Heart right ventricle (tissue), 16 donors: ENCODE results near the gene TMEM233. TPM values are rescaled to one million over a fixed set of nuclear protein-coding genes. Genes with fewer than 3 reads are reported as not detected.

Experiments
- ATAC-seq, 8 donors: fragments of 200-7000 bp; cut with Tn5 transposase; one replicate each; pipeline ENCODE4 v1.9.1; 2020; ENCODE audit warnings: mild to moderate bottlenecking in 8 of 8, moderate library complexity in 8 of 8, moderate number of reproducible peaks in 1 of 8
- DNase-seq, 2 donors: peaks; one replicate each; pipeline ENCODE4 v3.0.0-alpha.2; 2020
- H3K27ac ChIP-seq, 10 donors: fragments of 200-600 bp; sonication (generic) in 2 of 10; one replicate each; pipeline versions ENCODE4 v1.5.0 to v1.8.0; 2020 to 2022; ENCODE audit warnings: mild to moderate bottlenecking in 3 of 10
- H3K27me3 ChIP-seq, 7 donors: fragments of 200-600 bp; one replicate each; pipeline ENCODE4 v1.8.0; 2021 to 2022; ENCODE audit warnings: mild to moderate bottlenecking in 2 of 7
- H3K36me3 ChIP-seq, 9 donors: fragments of 200-600 bp; sonication (generic) in 1 of 9; one replicate each; pipeline versions ENCODE4 v1.5.0 to v1.8.0; 2020 to 2022; ENCODE audit warnings: mild to moderate bottlenecking in 2 of 9
- H3K4me1 ChIP-seq, 9 donors: fragments of 200-600 bp; sonication (generic) in 1 of 9; one replicate each; pipeline versions ENCODE4 v1.5.0 to v1.8.0; 2020 to 2022; ENCODE audit warnings: mild to moderate bottlenecking in 4 of 9
- H3K4me3 ChIP-seq, 10 donors: fragments of 200-600 bp; sonication (generic) in 2 of 10; one replicate each; pipeline versions ENCODE4 v1.5.0 to v1.8.0; 2020 to 2022; ENCODE audit warnings: mild to moderate bottlenecking in 7 of 10, moderate library complexity in 2 of 10
- H3K9me3 ChIP-seq, 11 donors: fragments of 200-600 bp in 10 of 11; sonication (generic) in 2 of 11; one replicate each; pipeline versions ENCODE4 v1.5.0 to v1.8.0; 2013 to 2022; ENCODE audit warnings: mild to moderate bottlenecking in 2 of 11, control low read depth in 1 of 11, moderate library complexity in 1 of 11
- CTCF ChIP-seq, 9 donors: fragments of 200-600 bp; sonication (generic) in 2 of 9; IDR thresholded peaks; one replicate each; pipeline versions ENCODE4 v1.5.0 to v1.8.0; 2021 to 2022; ENCODE audit warnings: antibody characterized with exemption in 9 of 9, mild to moderate bottlenecking in 5 of 9, moderate library complexity in 1 of 9
- WGBS, 2 donors: extraction: QIAGEN DNeasy Blood & Tissue Kit; methylation state at CpG; one replicate each; pipeline ENCODE4 v1.1.7; 2013; ENCODE audit warnings: inconsistent platforms in 1 of 2; 5-methylcytosine and 5-hydroxymethylcytosine counted together
- intact Hi-C, 10 donors: fragments of 100-400 bp; cut with DNase I; formaldehyde crosslinking; loops; one replicate each; pipeline versions ENCODE4 v1.11.1 to v1.14.2; 2022
- polyA plus RNA-seq, 2 donors: library from polyadenylated mRNA; stranded (reverse); fragments of 200-250 nt; gene quantifications; one replicate each; pipeline ENCODE4 v1.2.3, GENCODE V29; 2013
- total RNA-seq, 10 donors: library from RNA; stranded (reverse); fragmentation: NEBNext Ultra II Directional in 3 of 10; extraction: Animal tissue kit (Norgen Biotek cat#: 25700) in 3 of 10; gene quantifications; one replicate each; pipeline versions ENCODE4 v1.2.1 to v1.2.4, GENCODE V29; 2021 to 2023
- donor health status: Arrhythmogenic right ventricular cardiomyopathy.
- donor health status: ischemic (EF 13 %, LVEDD 7.1; RV severe dilation, severe dysfunction).
- donor health status: healthy with polysubstance abuse.
- donor health status: DM: no; HTN: yes; CAD: no.
- donor health status: DM: no; HTN: no; CAD: no.
- donor health status: ischemic (EF 25% LVEDD 6.9; RV normal size, moderate dysfunction).
- donor health status: ischemic (EF 25% LVEDD 5.7; RV mildly dilated, moderate dysfunction).
- donor health status: healthy.
- donor health status: DM: yes; HTN: yes; CAD: no.
- donor health status: Ischemic cardiomyopathy.
- donor health status: ischemic (EF 35%, LVEDD 5.7; RV mildly dilated, moderate dysfunction).
- donor health status: nonischemic (EF 11% LVEDD 7.7; RV severe dilation, severe dysfunction).
- donor health status: DM: yes; HTN: yes; CAD: no.
- donor health status: PGD.
- donor health status: ischemic (EF 29% LVEDD 5.4; RV normal size, mild dysfunction).
- donor health status: nonischemic (EF 23%, LVEDD 6.1; RV moderate dilation, normal function).

TMEM233 gene
- total and polyA plus RNA-seq, 12 donors, result 0.10 to 0.92 (median 0.49) TPM; not detected in 1

DNA sequence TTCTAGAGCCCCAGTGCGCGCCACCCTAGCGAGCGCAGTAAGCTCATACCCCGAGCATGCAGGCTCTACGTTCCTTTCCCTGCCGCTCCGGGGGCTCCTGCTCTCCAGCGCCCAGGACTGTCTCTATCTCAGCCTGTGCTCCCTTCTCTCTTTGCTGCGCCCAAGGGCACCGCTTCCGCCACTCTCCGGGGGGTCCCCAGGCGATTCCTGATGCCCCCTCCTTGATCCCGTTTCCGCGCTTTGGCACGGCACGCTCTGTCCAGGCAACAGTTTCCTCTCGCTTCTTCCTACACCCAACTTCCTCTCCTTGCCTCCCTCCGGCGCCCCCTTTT, 791 bp downstream of the TMEM233 start:
- intact Hi-C loops, result loop anchor here in 1 of 10 donors (10.0 kb wide), 1 partner anchor 50 kb away; no protein-coding TSS in a partner anchor
- 1 to 2% methylated on average over 22 of the region's 22 CpGs for WGBS, 2 donors
- DNase-seq (no peak), ATAC-seq (peak in 7 of 8 donors; percentile 11 to 63 (median 34))
- H3K27me3 ChIP-seq, result peaks cover 0 to 73% (median 55%) of the 10 kb centered on the region in 7 donors
- H3K4me1 ChIP-seq, result peaks cover 0 to 36% (median 19%) of the 10 kb centered on the region in 9 donors
- H3K4me3 ChIP-seq, result peak overlapping the region; percentile 38 to 69 (median 55)
- peak overlapping the region in 9 of 10 donors; percentile 38 to 88 (median 71) for H3K27ac ChIP-seq
- H3K36me3 ChIP-seq, result no peaks in the 10 kb centered on the region
- H3K9me3 ChIP-seq, result no peaks in the 10 kb centered on the region
- TF ChIP-seq CTCF (IDR thresholded peaks at IDR 0.05), result no peak

GRCh38 chr12:119594772-119595445, 1.3 kb downstream of the TMEM233 start:
- H3K27me3 ChIP-seq, result peaks cover 0 to 73% (median 55%) of the 10 kb centered on the region in 7 donors
- 1% methylated on average over 49 of the region's 49 CpGs for WGBS, 2 donors

GRCh38 chr12:119598159-119598558, 4.6 kb downstream of the TMEM233 start:
- DNase-seq (no peak), ATAC-seq (no peak)
- Histone ChIP-seq H3K9me3 (no peaks in the 10 kb centered on the region), H3K27ac (no peak overlapping the region), H3K4me1 (peaks cover 0 to 36% (median 17%) of the 10 kb centered on the region in 9 donors), H3K4me3 (no peak overlapping the region), H3K27me3 (peaks cover 0 to 57% (median 45%) of the 10 kb centered on the region in 7 donors), H3K36me3 (no peaks in the 10 kb centered on the region)
- intact Hi-C loops, result loop anchor here in 1 of 10 donors (10.0 kb wide), 1 partner anchor 47 kb away; no protein-coding TSS in a partner anchor
- WGBS, 2 donors, result 71 to 75% methylated on average over 1 of the region's 1 CpG
- TF ChIP-seq CTCF (IDR thresholded peaks at IDR 0.05), result no peak

More at GRCh38 chr12:119594772-119595445, 1.3 kb downstream of the TMEM233 start:
- Histone ChIP-seq H3K27ac (peak overlapping the region in 9 of 10 donors; percentile 38 to 88 (median 71)), H3K4me3 (peak overlapping the region; percentile 38 to 69 (median 55)), H3K4me1 (peaks cover 0 to 36% (median 17%) of the 10 kb centered on the region in 9 donors), H3K36me3 (no peaks in the 10 kb centered on the region), H3K9me3 (no peaks in the 10 kb centered on the region)
- DNase-seq (peak; percentile 21 to 24), ATAC-seq (peak; percentile 74 to 86 (median 80))
- peak in 1 of 9 donors; percentile 3 for TF ChIP-seq CTCF (IDR thresholded peaks at IDR 0.05)
- intact Hi-C loops, result loop anchor here in 1 of 10 donors (10.0 kb wide), 1 partner anchor 50 kb away; no protein-coding TSS in a partner anchor

DNA sequence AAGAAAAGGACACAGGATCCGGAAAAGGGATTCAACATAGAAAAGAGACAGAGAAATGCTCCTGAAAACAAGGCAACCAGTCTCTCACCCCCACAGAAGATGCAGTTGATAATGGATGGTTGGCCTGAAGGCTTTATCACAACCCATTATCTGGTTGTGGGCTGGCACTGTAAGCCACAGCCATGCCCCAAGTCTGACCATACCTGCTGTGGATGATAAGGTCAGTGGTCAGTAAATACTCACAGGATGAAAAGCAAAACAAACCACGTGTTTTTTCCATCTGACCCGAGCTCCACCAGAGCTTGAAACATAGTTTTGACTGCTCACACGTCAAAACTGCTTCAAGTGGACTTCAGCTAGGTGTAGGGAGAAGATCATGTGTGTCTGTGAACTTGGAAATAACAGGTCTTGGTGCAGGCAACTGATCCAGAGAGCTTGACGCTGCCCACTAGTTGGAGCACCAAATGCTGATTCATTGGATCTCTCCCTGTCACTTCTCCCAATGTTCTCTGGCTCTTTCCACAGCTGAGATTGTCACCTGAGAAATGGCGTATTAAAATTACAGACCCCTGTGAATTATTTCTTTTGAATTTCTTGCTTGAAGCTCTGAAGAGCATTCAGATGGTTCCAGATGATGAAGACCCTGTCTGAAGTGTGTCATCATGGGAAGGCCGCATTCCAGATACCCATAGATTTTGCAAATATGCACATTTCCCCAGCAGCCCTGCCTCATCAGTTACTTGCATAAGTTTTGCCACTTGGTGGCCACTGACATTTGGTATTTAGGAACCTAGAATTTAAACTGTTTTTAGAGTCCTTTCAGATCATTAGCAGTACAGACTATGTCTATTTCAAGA, 8.5 kb downstream of the TMEM233 start:
- no peak for DNase-seq
- no peak for ATAC-seq
- H3K36me3 ChIP-seq, result no peaks in the 10 kb centered on the region
- no peak overlapping the region for H3K27ac ChIP-seq
- peaks cover 0 to 10% (median 6%) of the 10 kb centered on the region in 9 donors for H3K4me1 ChIP-seq
- H3K9me3 ChIP-seq, result no peaks in the 10 kb centered on the region
- no peak overlapping the region for H3K4me3 ChIP-seq
- intact Hi-C loops, result no loop called here
- 56 to 64% methylated on average over 7 of the region's 7 CpGs for whole genome bisulfite sequencing, 2 donors
- H3K27me3 ChIP-seq, result peaks cover 0 to 19% (median 12%) of the 10 kb centered on the region in 7 donors
- TF ChIP-seq CTCF (IDR thresholded peaks at IDR 0.05), result no peak
